ENCODE data around the gene CEP57.
"Not testable (repeated sequence)": the region's sequence is repeated elsewhere in the genome, so short reads cannot be mapped to it uniquely, and the experiment has no call there.

CEP57 gene

DNA sequence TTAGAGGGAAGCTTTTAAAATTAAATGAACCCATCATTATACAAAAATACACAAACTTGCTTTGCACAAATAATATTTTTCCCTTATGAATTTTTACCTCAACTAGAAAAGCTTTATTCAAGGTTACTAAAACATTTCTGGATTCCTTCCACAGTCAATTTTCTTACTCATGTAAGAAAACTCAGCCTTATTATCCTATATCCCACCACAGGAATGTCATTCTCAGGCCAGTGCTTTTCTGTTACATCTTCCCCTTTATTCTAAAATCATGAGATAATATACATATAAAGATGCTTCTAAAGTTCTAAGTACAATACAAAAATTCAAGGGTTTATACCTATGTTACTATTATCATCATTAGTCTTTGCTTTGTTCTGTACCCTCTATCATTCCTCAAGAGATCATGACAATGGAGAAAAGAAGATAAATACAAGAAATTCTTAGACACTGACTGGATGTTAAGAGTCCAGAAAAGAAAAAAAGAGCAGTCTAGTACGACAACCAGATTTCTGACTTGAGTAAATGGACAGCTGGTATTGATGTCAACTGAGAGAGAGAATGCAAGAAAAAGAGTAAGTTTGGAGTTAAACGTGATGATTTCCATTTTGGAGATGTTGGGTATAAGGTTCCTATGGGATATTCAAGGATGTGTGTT, 73.3 kb downstream of the CEP57 start:
- DNase-seq = no peak

- no peak for DNase-seq
These were observed 76.8 kb downstream of the CEP57 start for GRCh38 chr11:95867105-95867504.

DNA sequence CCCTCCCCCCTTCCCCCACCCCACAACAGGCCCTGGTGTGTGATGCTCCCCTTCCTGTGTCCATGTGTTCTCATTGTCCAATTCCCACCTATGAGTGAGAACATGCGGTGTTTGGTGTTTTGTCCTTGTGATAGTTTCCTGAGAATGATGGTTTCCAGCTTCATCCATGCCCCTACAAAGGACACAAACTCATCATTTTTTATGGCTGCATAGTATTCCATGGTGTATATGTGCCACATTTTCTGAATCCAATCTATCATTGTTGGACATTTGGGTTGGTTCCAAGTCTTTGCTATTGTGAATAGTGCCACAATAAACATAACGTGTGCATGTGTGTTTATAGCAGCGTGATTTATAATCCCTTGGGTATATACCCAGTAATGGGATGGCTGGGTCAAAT, 80.6 kb downstream of the CEP57 start:
- DNase-seq = not testable (repeated sequence)

GRCh38 chr11:95877291-95877690, 87.0 kb downstream of the CEP57 start:
- no peak for DNase-seq

Measured in NCI-H1048 (cell line).